Stimulated activated CD8-positive, alpha-beta memory T cell treated with anti-CD3 and anti-CD28 coated beads, Interleukin-12 subunit alpha, Interleukin-12 subunit beta, amount 100 ng/mL, for 4 hours (primary cell): ENCODE results near the gene CSMD2.
A peak's percentile ranks its signal among the peaks of the same experiment; 100 is the strongest.

Experiments
- DNase-seq: peaks from one replicate; pipeline ENCODE4 v3.0.0-alpha.2; 2020; ENCODE audit warnings: low read depth

Gene CSMD2

GRCh38 chr1:33635336-33636012, 529.6 kb downstream of the CSMD2 start:
- no peak for DNase-seq

DNA sequence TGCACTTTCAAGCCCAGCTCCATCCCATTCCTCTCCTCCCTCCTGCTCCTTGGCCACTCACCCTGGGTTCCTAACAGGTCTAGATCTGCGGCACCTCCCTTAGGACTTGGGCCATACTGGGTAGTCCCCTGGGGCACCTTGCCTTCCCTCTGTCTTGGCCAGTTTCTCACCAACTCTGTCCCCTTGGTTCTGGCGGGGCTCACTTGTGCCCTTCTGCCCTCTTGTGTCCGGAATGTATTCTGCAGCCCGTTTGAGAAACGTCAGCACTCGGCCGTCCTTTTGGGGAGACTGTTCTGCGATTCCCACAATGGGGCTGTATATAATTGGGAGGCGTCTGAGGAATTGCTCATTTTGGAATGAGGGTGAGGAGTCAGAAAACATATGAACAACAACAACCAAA, 530.2 kb downstream of the CSMD2 start:
- no peak for DNase-seq

- DNase-seq = no peak
Observed at GRCh38 chr1:33634143-33634542, 530.9 kb downstream of the CSMD2 start.

GRCh38 chr1:33633019-33633801, 531.8 kb downstream of the CSMD2 start:
- peak; percentile 42 for DNase-seq

DNA sequence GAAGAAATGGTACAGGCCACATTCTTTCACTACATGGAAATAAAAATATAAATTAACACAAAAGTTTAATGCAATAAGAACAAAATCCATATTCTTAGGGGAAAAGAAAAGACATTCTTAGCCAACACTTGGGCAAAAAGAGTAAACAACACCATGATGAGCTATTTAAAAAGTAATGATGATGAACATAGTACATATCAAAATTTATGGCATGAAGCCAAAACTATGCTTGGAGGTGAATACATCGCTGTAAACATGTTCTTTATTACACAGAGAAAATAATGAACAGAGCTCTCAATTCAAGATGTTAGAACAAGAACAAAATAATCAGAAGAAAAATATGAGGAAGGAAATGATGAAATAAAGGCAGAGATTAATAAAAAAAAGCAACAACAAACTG, 534.3 kb downstream of the CSMD2 start:
- DNase-seq = no peak

GRCh38 chr1:33626801-33627200, 538.2 kb downstream of the CSMD2 start:
- DNase-seq = no peak

- no peak for DNase-seq
Observed at GRCh38 chr1:33624991-33625870, 539.8 kb downstream of the CSMD2 start.

DNA sequence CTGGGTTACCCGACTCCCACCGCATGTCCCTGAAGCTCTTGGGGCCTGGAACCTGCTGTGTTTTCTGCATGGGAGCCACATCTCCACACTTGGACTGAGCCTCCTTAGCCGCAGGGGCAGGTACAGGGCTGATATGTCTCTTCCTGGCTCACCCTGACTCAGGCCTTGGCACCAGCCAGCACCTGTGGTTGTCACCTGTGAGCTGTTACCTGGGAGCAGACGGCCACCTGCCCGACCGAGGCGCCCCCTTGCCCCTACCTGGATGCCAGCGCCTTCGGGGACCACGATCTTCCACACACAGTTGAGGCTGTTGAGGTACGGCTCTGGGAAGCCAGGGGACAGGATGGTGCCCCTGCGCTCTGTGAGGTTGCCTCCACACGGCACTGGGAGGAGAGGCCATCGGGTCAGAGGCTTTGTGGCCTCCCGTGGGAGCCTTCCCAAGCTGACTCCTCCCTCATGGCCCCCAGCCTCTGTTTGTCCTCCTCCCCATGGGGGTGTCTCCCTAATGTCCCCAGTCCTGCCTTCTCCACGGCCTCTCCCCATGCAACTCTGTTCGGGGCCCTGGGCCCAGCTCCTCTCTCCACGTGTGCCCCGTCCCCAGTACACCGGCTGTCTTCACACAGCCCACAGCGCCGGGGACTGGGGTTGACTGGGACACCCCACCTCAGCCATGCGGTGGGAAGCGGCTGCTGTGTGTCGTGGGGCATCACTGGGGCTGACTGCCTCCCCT, 540.6 kb downstream of the CSMD2 start:
- DNase-seq = no peak

GRCh38 chr1:33623811-33624210, 541.2 kb downstream of the CSMD2 start:
- DNase-seq = no peak

DNA sequence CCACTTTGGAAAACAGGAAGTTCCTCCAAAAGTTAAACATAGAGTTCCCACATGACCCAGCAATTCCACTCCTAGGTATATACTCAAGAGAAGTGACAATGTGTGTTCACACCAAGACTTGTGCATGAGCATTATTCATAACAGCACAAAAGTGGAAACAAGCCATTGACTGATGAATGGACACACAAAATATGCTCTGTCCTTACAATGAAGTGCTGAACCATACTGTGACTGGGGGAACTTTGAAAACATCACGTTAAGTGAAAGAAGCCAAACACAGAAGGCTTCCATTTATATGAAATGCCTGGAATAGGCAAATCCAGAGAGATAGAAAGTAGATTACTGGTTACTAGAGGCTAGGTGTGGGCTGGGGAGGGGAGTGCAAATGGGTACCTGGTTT, 542.3 kb downstream of the CSMD2 start:
- no peak for DNase-seq

- no peak for DNase-seq
Observed at GRCh38 chr1:33618636-33619035, 546.4 kb downstream of the CSMD2 start.

- DNase-seq = no peak
Observed at GRCh38 chr1:33617451-33617850, 547.6 kb downstream of the CSMD2 start.

GRCh38 chr1:33616780-33617179, 548.2 kb downstream of the CSMD2 start:
- no peak for DNase-seq

- no peak for DNase-seq
Observed at GRCh38 chr1:33615546-33615945, 549.5 kb downstream of the CSMD2 start.

GRCh38 chr1:33610864-33611455, 554.1 kb downstream of the CSMD2 start:
- no peak for DNase-seq

- no peak for DNase-seq
Observed at GRCh38 chr1:33610391-33610790, 554.6 kb downstream of the CSMD2 start.

- DNase-seq = no peak
Observed at GRCh38 chr1:33609739-33610138, 555.3 kb downstream of the CSMD2 start.

GRCh38 chr1:33608825-33609400, 556.1 kb downstream of the CSMD2 start:
- DNase-seq = no peak

DNA sequence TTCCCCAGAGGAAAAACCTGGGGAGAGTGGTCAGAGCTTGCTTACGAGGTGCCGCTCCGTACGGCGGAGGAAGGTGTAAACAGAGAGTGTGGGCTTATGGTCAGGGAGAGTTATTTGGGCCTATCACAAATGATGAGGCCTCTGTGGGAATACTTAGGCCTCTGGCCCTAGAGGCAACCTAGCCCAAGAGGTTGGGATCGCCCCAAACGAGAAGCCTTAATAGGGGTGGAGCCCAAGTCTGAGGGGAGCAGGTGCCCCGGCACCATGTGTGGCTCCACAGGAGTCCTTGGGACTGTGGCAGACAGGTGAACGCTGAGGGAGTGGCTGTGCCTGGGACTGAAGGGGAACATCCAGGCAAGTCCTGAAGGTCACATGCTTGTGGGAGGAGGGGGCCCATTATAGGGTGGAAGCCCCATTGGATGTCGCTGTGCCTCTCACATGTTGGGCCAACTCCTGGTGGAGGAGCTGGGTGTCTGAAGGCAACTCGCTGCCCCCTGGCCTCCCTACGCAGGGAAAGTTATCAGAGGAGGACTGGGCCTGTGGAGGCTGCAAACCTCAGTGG, 557.5 kb downstream of the CSMD2 start:
- DNase-seq = no peak

DNA sequence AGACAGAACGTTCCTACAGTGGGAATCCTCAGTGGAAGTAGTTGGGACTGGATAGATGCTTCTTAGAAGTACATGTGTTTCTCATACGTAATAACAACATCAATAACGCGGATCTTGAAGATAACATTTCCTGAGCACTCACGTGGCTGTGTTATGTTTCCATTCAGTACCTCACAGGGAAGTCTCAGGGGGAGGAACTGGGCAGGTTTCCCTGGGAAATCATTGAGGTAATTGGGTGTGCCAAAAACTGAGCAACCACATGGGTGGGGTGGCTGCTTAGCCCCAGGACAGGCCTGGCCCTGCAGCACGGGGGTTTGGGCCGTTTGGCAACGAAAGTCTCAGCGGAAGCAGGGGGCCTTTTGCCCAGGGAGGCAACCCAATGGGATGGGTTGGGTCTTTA, 558.8 kb downstream of the CSMD2 start:
- no peak for DNase-seq

DNA sequence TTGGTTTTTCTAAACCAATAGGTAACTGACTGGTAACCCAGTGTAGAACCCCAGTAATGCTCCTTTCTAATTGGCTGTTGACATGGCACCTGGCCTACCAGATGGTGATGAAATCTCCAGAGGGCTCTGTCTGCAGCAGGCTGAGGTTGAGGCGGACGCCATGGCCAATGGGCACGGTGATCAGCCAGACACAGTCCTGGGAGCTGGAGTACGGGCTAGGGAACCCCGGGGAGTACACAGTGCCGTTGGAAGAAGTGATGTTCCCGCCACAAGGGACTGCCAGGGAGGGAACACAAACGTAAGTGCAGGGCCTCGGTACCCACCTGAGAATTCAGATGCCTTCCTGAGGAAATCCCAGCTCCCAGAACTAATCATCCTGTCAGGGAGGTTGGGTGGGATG, 562.8 kb downstream of the CSMD2 start:
- DNase-seq = no peak
